NCI-H345 (cell line): ENCODE data around the gene DLG5.
A peak's percentile ranks its signal among the peaks of the same experiment; 100 is the strongest.

Source experiments
- DNase-seq: peaks from one replicate; lab custom pipeline; 2025; lab: John Stamatoyannopoulos, UW

DLG5 gene

GRCh38 chr10:77841711-77842375 lies 84.7 kb downstream of the DLG5 start:
- DNase-seq = no peak

GRCh38 chr10:77840636-77841035 lies 85.9 kb downstream of the DLG5 start:
- no peak for DNase-seq

GRCh38 chr10:77837925-77838595 lies 88.5 kb downstream of the DLG5 start:
- DNase-seq = no peak

- peak; percentile 61 for DNase-seq
Observed at GRCh38 chr10:77837248-77837924, 89.2 kb downstream of the DLG5 start.

GRCh38 chr10:77836299-77836820 lies 90.2 kb downstream of the DLG5 start:
- DNase-seq = no peak

- no peak for DNase-seq
Observed at GRCh38 chr10:77835669-77836086, 90.9 kb downstream of the DLG5 start.

- DNase-seq = no peak
Observed at GRCh38 chr10:77834943-77835668, 91.4 kb downstream of the DLG5 start.

GRCh38 chr10:77834540-77834939 lies 92.0 kb downstream of the DLG5 start:
- DNase-seq = no peak

GRCh38 chr10:77833792-77834191 lies 92.8 kb downstream of the DLG5 start:
- no peak for DNase-seq

GRCh38 chr10:77833225-77833624 lies 93.3 kb downstream of the DLG5 start:
- DNase-seq = no peak

GRCh38 chr10:77832238-77832637 lies 94.3 kb downstream of the DLG5 start:
- DNase-seq = no peak

- DNase-seq = no peak
Observed at GRCh38 chr10:77829356-77829755, 97.2 kb downstream of the DLG5 start.

- DNase-seq = no peak
Observed at GRCh38 chr10:77828377-77828776, 98.2 kb downstream of the DLG5 start.

GRCh38 chr10:77827366-77827765 lies 99.2 kb downstream of the DLG5 start:
- no peak for DNase-seq

GRCh38 chr10:77825965-77826364 lies 100.6 kb downstream of the DLG5 start:
- DNase-seq = no peak

- DNase-seq = no peak
Observed at GRCh38 chr10:77824908-77825307, 101.6 kb downstream of the DLG5 start.

GRCh38 chr10:77823811-77824542 lies 102.6 kb downstream of the DLG5 start:
- DNase-seq = no peak

- no peak for DNase-seq
Observed at GRCh38 chr10:77821551-77821950, 105.0 kb downstream of the DLG5 start.

- DNase-seq = no peak
Observed at GRCh38 chr10:77821036-77821435, 105.5 kb downstream of the DLG5 start.

- no peak for DNase-seq
Observed at GRCh38 chr10:77820349-77820748, 106.2 kb downstream of the DLG5 start.
